OCI-LY1 (cell line): ENCODE results near the gene RAB11FIP3.
A peak's percentile ranks its signal among the peaks of the same experiment; 100 is the strongest.

ENCODE experiments used
- H2AFZ ChIP-seq: fragments of 200-600 bp; sonication (generic), shearing (Covaris generic); 2 replicates; pipeline ENCODE4 v1.6.0; 2014; ENCODE audit warnings: antibody characterized with exemption, mild to moderate bottlenecking, low read length
- H3F3A ChIP-seq: fragments of 200-600 bp; sonication (generic), shearing (Covaris generic); 2 replicates; pipeline ENCODE4 v1.6.0; 2014; ENCODE audit warnings: mild to moderate bottlenecking, antibody characterized with exemption, low read length, moderate library complexity; ENCODE audit not compliant: insufficient read depth
- H3K27ac ChIP-seq: fragments of 200-600 bp; sonication (generic); 2 replicates; pipeline ENCODE4 v1.5.1; 2014; ENCODE audit warnings: low read length, mixed run types, mild to moderate bottlenecking, low read depth; ENCODE audit not compliant: poor library complexity, severe bottlenecking
- H3K27me3 ChIP-seq: fragments of 200-600 bp; sonication (generic); 2 replicates; pipeline ENCODE4 v1.6.0; 2014; ENCODE audit warnings: antibody characterized with exemption, mild to moderate bottlenecking, low read length, moderate library complexity; ENCODE audit not compliant: insufficient read depth
- H3K36me3 ChIP-seq: fragments of 200-600 bp; sonication (generic); 2 replicates; pipeline ENCODE4 v1.6.1; 2014; ENCODE audit warnings: mild to moderate bottlenecking, antibody characterized with exemption, low read length, moderate library complexity, mixed read lengths; ENCODE audit not compliant: insufficient read depth
- H3K4me1 ChIP-seq: fragments of 200-600 bp; sonication (generic); 2 replicates; pipeline ENCODE4 v1.5.1; 2014; ENCODE audit warnings: mild to moderate bottlenecking, low read length, moderate library complexity; ENCODE audit not compliant: insufficient read depth, severe bottlenecking
- H3K4me2 ChIP-seq: fragments of 200-600 bp; sonication (generic), shearing (Covaris generic); 2 replicates; pipeline ENCODE4 v1.6.1; 2014; ENCODE audit warnings: low read length
- H3K4me3 ChIP-seq: fragments of 200-600 bp; sonication (generic); 2 replicates; pipeline ENCODE4 v1.5.1; 2014; ENCODE audit warnings: low read length, low read depth, mild to moderate bottlenecking, mixed read lengths; ENCODE audit not compliant: poor library complexity, severe bottlenecking
- H3K79me2 ChIP-seq: fragments of 200-600 bp; shearing (Covaris generic); 2 replicates; pipeline ENCODE4 v1.6.1; 2016; ENCODE audit warnings: mixed run types, low read length, mixed read lengths; ENCODE audit not compliant: insufficient read depth
- H3K9ac ChIP-seq: fragments of 200-600 bp; sonication (generic), shearing (Covaris generic); 2 replicates; pipeline ENCODE4 v1.6.1; 2014; ENCODE audit warnings: mild to moderate bottlenecking, low read length, mixed read lengths
- H3K9me2 ChIP-seq: fragments of 200-600 bp; sonication (generic), shearing (Covaris generic); 2 replicates; pipeline ENCODE4 v1.6.1; 2014; ENCODE audit warnings: low read depth, mild to moderate bottlenecking, low read length, mixed read lengths
- H3K9me3 ChIP-seq: fragments of 200-600 bp; shearing (Covaris generic); 2 replicates; pipeline ENCODE4 v1.6.1; 2014; ENCODE audit warnings: low read length, mixed read lengths
- H4K20me1 ChIP-seq: fragments of 200-600 bp; sonication (generic), shearing (Covaris generic); 2 replicates; pipeline ENCODE4 v1.6.0; 2016; ENCODE audit warnings: mild to moderate bottlenecking, low read length; ENCODE audit not compliant: insufficient read depth
- CTCF ChIP-seq: fragments of 200-600 bp; sonication (generic), shearing (Covaris generic); IDR thresholded peaks from 2 replicates; pipeline ENCODE4 v1.5.1; 2017; ENCODE audit warnings: mild to moderate bottlenecking, antibody characterized with exemption, low read length, moderate library complexity, mixed read lengths
- EZH2 ChIP-seq: fragments of 200-600 bp; sonication (generic), shearing (Covaris generic); IDR thresholded peaks from 2 replicates; pipeline ENCODE4 v1.8.0; 2017; ENCODE audit warnings: borderline replicate concordance, mixed run types, mild to moderate bottlenecking, antibody characterized with exemption, low read length, moderate library complexity, mixed read lengths

The RAB11FIP3 gene

GRCh38 chr16:546909-547770 lies 121.7 kb downstream of the RAB11FIP3 start:
- H3F3A ChIP-seq: no peaks in the 10 kb centered on the region
- TF ChIP-seq EZH2 (no peak), CTCF (peak; percentile 44; the same call in 1 of the 2 replicates)
- H4K20me1 ChIP-seq: no peaks in the 10 kb centered on the region
- no peaks in the 10 kb centered on the region for H3K27me3 ChIP-seq
- H3K79me2 ChIP-seq: no peaks in the 10 kb centered on the region
- no peaks in the 10 kb centered on the region for H3K9me2 ChIP-seq
- H3K9ac ChIP-seq: no peak overlapping the region
- H3K4me2 ChIP-seq: no peak overlapping the region
- no peak overlapping the region for H3K27ac ChIP-seq
- H3K9me3 ChIP-seq: no peaks in the 10 kb centered on the region
- peaks cover 7% of the 10 kb centered on the region; the same call in 1 of the 2 replicates for H3K36me3 ChIP-seq
- H2AFZ ChIP-seq: no peak overlapping the region
- H3K4me1 ChIP-seq: no peaks in the 10 kb centered on the region
- H3K4me3 ChIP-seq: no peak overlapping the region

GRCh38 chr16:548586-548985 lies 123.1 kb downstream of the RAB11FIP3 start:
- Histone ChIP-seq H3K27me3 (no peaks in the 10 kb centered on the region), H3K4me1 (no peaks in the 10 kb centered on the region), H3K9me2 (no peaks in the 10 kb centered on the region), H2AFZ (no peak overlapping the region), H3K4me2 (no peak overlapping the region), H4K20me1 (no peaks in the 10 kb centered on the region), H3F3A (no peaks in the 10 kb centered on the region), H3K9me3 (no peaks in the 10 kb centered on the region), H3K79me2 (no peaks in the 10 kb centered on the region), H3K27ac (no peak overlapping the region), H3K36me3 (peaks cover 7% of the 10 kb centered on the region), H3K9ac (no peak overlapping the region), H3K4me3 (no peak overlapping the region)
- TF ChIP-seq EZH2 (no peak), CTCF (no peak)

- Histone ChIP-seq H3K27ac (no peak overlapping the region), H2AFZ (no peak overlapping the region), H3K27me3 (no peaks in the 10 kb centered on the region), H3K4me1 (no peaks in the 10 kb centered on the region), H3K9ac (no peak overlapping the region), H3K4me2 (no peak overlapping the region), H4K20me1 (no peaks in the 10 kb centered on the region), H3K9me3 (no peaks in the 10 kb centered on the region), H3K9me2 (no peaks in the 10 kb centered on the region), H3K4me3 (no peak overlapping the region), H3F3A (no peaks in the 10 kb centered on the region), H3K79me2 (no peaks in the 10 kb centered on the region), H3K36me3 (peaks cover 7% of the 10 kb centered on the region)
- TF ChIP-seq EZH2 (no peak), CTCF (peak; percentile 11; the same call in 1 of the 2 replicates)
Observed at GRCh38 chr16:549544-550263, 124.3 kb downstream of the RAB11FIP3 start.
